Ovary (tissue), 3 donors: ENCODE results near the gene NDUFC2.

Experiments used
- CTCF ChIP-seq, 3 donors: fragments of 450-650 bp in 2 of 3; fragments of 200-600 bp in 1 of 3; IDR thresholded peaks; one replicate each; pipeline versions ENCODE4 v1.5.1 to v1.8.0; 2016 to 2022; ENCODE audit warnings: antibody characterized with exemption in 3 of 3, mild to moderate bottlenecking in 1 of 3
- EP300 ChIP-seq: sonication (generic); formaldehyde crosslinking; IDR thresholded peaks from one replicate; pipeline ENCODE4 v1.6.1; 2017; ENCODE audit warnings: antibody characterized with exemption
- POLR2A ChIP-seq: fragments of 450-650 bp; IDR thresholded peaks from one replicate; pipeline ENCODE4 v1.6.1; 2017; ENCODE audit warnings: antibody characterized with exemption, mild to moderate bottlenecking, moderate library complexity
- donor health status: DM: no; HTN: no; CAD: no.

GRCh38 chr11:78060533-78060932 lies 19.1 kb downstream of the NDUFC2 start:
- TF ChIP-seq CTCF (IDR thresholded peaks at IDR 0.05), result no peak
- TF ChIP-seq POLR2A, result no peak
- TF ChIP-seq EP300, result no peak
